Measurements from ENCODE around the gene CHM.

CHM gene

GRCh38 chrX:85906399-85906798 is 141.0 kb downstream of the CHM start:
- no peak for DNase-seq (ENCODE audit: low spot score)

- no peak for DNase-seq (ENCODE audit: low spot score)
Measured at GRCh38 chrX:85905851-85906250, 141.5 kb downstream of the CHM start.

- DNase-seq (ENCODE audit: low spot score) = no peak
Measured at GRCh38 chrX:85903692-85904471, 143.5 kb downstream of the CHM start.

- DNase-seq (ENCODE audit: low spot score) = no peak
Measured at GRCh38 chrX:85897362-85898126, 149.8 kb downstream of the CHM start.

GRCh38 chrX:85882601-85883000 is 164.8 kb downstream of the CHM start:
- no peak for DNase-seq (ENCODE audit: low spot score)

GRCh38 chrX:85870585-85870984 is 176.8 kb downstream of the CHM start:
- no peak for DNase-seq (ENCODE audit: low spot score)

DNA sequence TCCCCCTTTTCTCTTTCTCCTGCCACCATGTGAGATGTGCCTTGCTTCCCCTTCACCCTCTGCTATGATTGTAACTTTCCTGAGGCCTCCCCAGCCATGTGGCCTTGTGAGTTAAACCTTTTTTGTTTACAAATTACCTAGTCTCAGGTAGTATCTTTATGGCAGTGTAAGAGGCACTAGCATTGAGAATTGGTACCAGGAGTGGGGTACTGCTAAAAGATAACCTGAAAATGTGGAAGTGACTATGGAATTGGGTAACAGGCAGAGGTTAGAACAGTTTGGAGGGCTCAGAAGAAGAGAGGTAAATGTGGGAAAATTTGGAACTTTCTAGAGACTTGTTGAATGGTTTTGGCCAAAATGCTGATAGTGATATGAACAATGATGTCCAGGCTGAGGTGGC is 182.0 kb downstream of the CHM start:
- DNase-seq (ENCODE audit: low spot score) = no peak

DNA sequence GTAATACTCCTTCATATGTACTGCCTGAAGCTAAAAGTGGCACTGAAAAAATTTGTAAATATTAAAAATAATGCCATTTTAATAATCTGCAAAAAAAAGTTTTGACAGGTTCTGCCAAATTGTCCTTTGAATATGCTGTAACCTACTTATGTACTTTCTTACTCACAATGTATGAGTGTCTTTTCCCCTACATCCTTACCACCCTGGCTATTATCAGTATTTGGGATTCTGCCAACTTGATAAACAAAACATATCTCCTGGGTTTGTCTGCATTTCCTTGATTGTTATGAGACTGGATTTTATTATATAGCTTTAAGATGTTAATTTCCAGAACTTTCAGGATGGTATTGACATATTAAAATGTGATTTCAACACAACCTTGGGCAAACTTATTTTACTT is 187.9 kb downstream of the CHM start:
- DNase-seq (ENCODE audit: low spot score) = no peak

DNA sequence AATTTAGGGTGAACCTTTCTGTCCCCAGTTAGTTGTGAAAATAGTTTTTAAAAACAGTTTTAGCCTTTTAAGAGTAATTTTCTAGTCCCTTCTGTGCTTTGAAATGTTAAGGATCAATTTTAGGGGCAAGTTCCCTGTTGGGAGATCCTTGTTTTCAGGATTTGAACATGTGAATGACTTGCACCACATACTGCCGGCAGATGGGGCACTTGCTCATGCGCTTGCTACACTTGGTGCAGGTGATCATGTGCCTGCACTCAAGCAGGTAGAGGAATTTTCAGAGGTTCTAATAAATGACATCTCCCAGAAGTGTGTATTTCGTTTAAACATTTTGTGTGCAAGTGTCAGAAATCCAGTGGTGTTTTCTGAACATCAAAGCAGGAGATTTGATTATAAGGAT is 195.9 kb downstream of the CHM start:
- DNase-seq (ENCODE audit: low spot score) = peak; percentile 7

- DNase-seq (ENCODE audit: low spot score) = peak; percentile 7
Measured at GRCh38 chrX:85836868-85837267, 210.5 kb downstream of the CHM start.

DNA sequence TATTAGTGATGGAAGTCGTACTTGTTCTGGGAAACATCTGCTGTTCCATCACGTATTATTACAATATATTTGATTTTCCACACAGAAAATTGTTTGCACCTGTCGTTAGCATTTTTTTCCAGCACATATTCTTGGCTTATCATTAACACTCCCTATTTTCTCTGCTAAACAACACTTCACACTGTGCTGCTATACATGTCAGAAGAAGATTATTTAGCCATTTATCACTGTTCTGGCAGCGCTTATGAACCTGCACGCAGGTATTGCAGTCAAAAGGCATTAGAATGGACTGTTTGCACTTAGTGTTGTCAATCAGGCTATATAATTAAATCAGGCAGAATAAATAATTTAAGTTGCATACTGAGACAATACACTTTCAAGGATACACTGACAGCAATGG is 218.6 kb downstream of the CHM start:
- DNase-seq (ENCODE audit: low spot score) = no peak

DNA sequence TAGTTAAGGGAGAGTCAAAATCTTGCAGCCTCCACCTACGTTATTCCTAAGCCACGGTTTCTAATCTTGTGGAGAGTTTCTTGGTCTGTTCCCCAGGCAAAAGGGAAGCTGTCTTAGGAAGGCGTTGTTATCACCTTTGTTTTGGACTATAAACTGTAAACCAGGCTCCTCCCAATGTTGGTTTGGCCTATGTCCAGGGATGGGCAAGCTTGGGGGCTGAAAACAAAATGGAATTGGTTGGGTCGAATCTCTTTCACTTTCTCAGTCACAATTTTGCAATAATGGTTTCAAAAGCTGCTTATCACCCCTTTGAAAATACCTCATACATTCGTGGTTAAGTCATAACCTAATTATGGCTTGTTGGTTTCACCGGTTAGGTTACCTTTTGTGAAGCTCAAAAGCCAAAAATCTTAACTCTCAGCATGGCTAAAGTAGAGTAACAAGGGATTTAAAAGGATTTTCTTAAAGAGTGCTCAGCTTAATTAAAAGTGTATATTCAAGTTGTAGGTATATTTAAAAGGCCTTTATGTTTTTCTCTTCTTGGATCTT is 232.1 kb downstream of the CHM start:
- no peak for DNase-seq (ENCODE audit: low spot score)
